Keratinocyte (primary cell): ENCODE measurements around the gene GALNT6.

Experiments
- EZH2 ChIP-seq: IDR thresholded peaks from one replicate; pipeline ENCODE4 v1.6.1; 2012; ENCODE audit warnings: inconsistent platforms, mild to moderate bottlenecking, low read length, moderate library complexity
- TF ChIP-seq, protein P1 (sequence below), 3 experiments: IDR thresholded peaks in 1 of 3; conservative IDR thresholded peaks in 1 of 3; optimal IDR thresholded peaks in 1 of 3; 2 replicates in 2 of 3; 3 replicates in 1 of 3; pipeline versions ENCODE3 to v1.5.1; 2011; ENCODE audit warnings: low read length in 3 of 3, mild to moderate bottlenecking in 3 of 3, moderate library complexity in 2 of 3, control low read depth in 1 of 3, inconsistent platforms in 1 of 3; ENCODE audit not compliant: insufficient read depth in 2 of 3; ENCODE audit errors: extremely low read depth in 1 of 3

GRCh38 chr12:51399891-51400290 is 8.7 kb upstream of the GALNT6 start:
- TF ChIP-seq, protein P1, sequence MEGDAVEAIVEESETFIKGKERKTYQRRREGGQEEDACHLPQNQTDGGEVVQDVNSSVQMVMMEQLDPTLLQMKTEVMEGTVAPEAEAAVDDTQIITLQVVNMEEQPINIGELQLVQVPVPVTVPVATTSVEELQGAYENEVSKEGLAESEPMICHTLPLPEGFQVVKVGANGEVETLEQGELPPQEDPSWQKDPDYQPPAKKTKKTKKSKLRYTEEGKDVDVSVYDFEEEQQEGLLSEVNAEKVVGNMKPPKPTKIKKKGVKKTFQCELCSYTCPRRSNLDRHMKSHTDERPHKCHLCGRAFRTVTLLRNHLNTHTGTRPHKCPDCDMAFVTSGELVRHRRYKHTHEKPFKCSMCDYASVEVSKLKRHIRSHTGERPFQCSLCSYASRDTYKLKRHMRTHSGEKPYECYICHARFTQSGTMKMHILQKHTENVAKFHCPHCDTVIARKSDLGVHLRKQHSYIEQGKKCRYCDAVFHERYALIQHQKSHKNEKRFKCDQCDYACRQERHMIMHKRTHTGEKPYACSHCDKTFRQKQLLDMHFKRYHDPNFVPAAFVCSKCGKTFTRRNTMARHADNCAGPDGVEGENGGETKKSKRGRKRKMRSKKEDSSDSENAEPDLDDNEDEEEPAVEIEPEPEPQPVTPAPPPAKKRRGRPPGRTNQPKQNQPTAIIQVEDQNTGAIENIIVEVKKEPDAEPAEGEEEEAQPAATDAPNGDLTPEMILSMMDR (optimal IDR thresholded peaks at IDR 0.05 in 1 of 3, IDR thresholded peaks at IDR 0.05 in 1 of 3, conservative IDR thresholded peaks at IDR 0.05 in 1 of 3; ENCODE audit: extremely low read depth in 1 of 3, insufficient read depth in 2 of 3, low read length in 3 of 3), result no peak
- TF ChIP-seq EZH2, result no peak
